GM12878 (cell line): Measurements from ENCODE around the gene FMNL2. TPM values are rescaled to one million over a fixed set of nuclear protein-coding genes. Genes with fewer than 3 reads are reported as not detected.

Experiments
- ATAC-seq: fragments of 200-7000 bp; cut with Tn5 transposase; 3 replicates; pipeline ENCODE4 v1.9.1; 2020; ENCODE audit warnings: mild to moderate bottlenecking, moderate library complexity
- BruUV-seq: library from RNA; stranded (reverse); fragments of 400-500 nt; replicated peaks from 2 replicates; lab custom pipeline; 2021; lab: Mats Ljungman, UMichigan
- CTCF ChIA-PET: fragments of 300-600 bp; sonication (Branson Sonifier 250); formaldehyde crosslinking; extraction: SDS; loops from one replicate; lab custom pipeline; 2021; ENCODE audit warnings: inconsistent platforms; lab: Yijun Ruan, JAX
- POLR2A ChIA-PET: fragments of 350-600 bp; formaldehyde crosslinking; extraction: SDS; loops from one replicate; lab custom pipeline; 2021; ENCODE audit warnings: inconsistent platforms; lab: Charles Lee
- RAD21 ChIA-PET: fragments of 300-600 bp; sonication (Branson Sonifier 250); formaldehyde crosslinking; loops from one replicate; lab custom pipeline; 2023; ENCODE audit warnings: antibody characterized with exemption; ENCODE audit not compliant: unreplicated experiment; lab: Charles Lee
- SMC1A ChIA-PET: fragments of 300-600 bp; sonication (Branson Sonifier 250); formaldehyde crosslinking; loops from one replicate; lab custom pipeline; 2023; ENCODE audit not compliant: unreplicated experiment, uncharacterized antibody; lab: Charles Lee
- DNase-seq: peaks from one replicate; pipeline ENCODE4 v3.0.0-alpha.2; 2011; ENCODE audit warnings: low read depth, low spot score
- FAIRE-seq: peaks from 3 replicates; lab custom pipeline; 2011; peaks lifted over from hg19 to GRCh38; lab: Jason Lieb, UNC
- H2AFZ ChIP-seq: 2 replicates; pipeline ENCODE4 v1.6.0; 2011; ENCODE audit warnings: low read depth, low read length, control low read depth; ENCODE audit not compliant: control insufficient read depth
- H3K27ac ChIP-seq: 2 replicates; pipeline ENCODE4 v1.5.1; 2011; ENCODE audit warnings: control low read depth; ENCODE audit not compliant: control insufficient read depth, insufficient read depth
- H3K27me3 ChIP-seq, 2 experiments: replicated peaks in 1 of 2; 2 replicates each; pipeline versions ENCODE4 v1.6.0 to v1.6.1; 2011; ENCODE audit warnings: low read length in 1 of 2; ENCODE audit not compliant: control insufficient read depth in 2 of 2, insufficient read depth in 2 of 2
- H3K36me3 ChIP-seq, 2 experiments: 2 replicates each; pipeline ENCODE4 v1.5.1; 2011; ENCODE audit warnings: low read length in 1 of 2; ENCODE audit not compliant: control insufficient read depth in 2 of 2, insufficient read depth in 2 of 2
- H3K4me1 ChIP-seq: 2 replicates; pipeline ENCODE4 v1.6.1; 2011; ENCODE audit warnings: mild to moderate bottlenecking, low read length, moderate library complexity, mixed read lengths; ENCODE audit not compliant: control insufficient read depth, insufficient read depth
- H3K4me2 ChIP-seq: 2 replicates; pipeline ENCODE4 v1.6.0; 2011; ENCODE audit warnings: control low read depth; ENCODE audit not compliant: control insufficient read depth, insufficient read depth
- H3K4me3 ChIP-seq: fragments of 200-600 bp; sonication (generic); 2 replicates; pipeline ENCODE4 v1.5.1; 2016
- H3K79me2 ChIP-seq: 2 replicates; pipeline ENCODE4 v1.6.0; 2011; ENCODE audit warnings: low read length; ENCODE audit not compliant: control insufficient read depth, insufficient read depth
- H3K9ac ChIP-seq: 2 replicates; pipeline ENCODE4 v1.8.0; 2011; ENCODE audit warnings: low read length, control low read depth, mixed read lengths; ENCODE audit not compliant: control insufficient read depth, insufficient read depth
- H3K9me3 ChIP-seq: replicated peaks from 3 replicates; pipeline ENCODE4 v1.5.1; 2011; ENCODE audit warnings: mild to moderate bottlenecking, low read length; ENCODE audit not compliant: control insufficient read depth, insufficient read depth
- H4K20me1 ChIP-seq: 2 replicates; pipeline ENCODE4 v1.6.0; 2011; ENCODE audit not compliant: control insufficient read depth, insufficient read depth
- BCLAF1 ChIP-seq: fragments of 450-650 bp; IDR thresholded peaks from 2 replicates; pipeline ENCODE4 v1.6.1; 2017; ENCODE audit warnings: antibody characterized with exemption, mild to moderate bottlenecking, moderate library complexity
- EGR1 ChIP-seq, 2 experiments: IDR thresholded peaks; 1 replicate in 1 of 2; 2 replicates in 1 of 2; pipeline ENCODE4 v1.6.1; 2011 to 2012; ENCODE audit warnings: low read depth in 2 of 2, low read length in 2 of 2, borderline replicate concordance in 1 of 2, mild to moderate bottlenecking in 1 of 2, moderate library complexity in 1 of 2
- ETV6 ChIP-seq, 2 experiments: fragments of 450-650 bp in 1 of 2; IDR thresholded peaks in 1 of 2; conservative IDR thresholded peaks in 1 of 2; 2 replicates each; pipeline ENCODE4 v1.6.1; 2014; ENCODE audit warnings: antibody characterized with exemption in 1 of 2, borderline replicate concordance in 1 of 2, low read depth in 1 of 2, mild to moderate bottlenecking in 1 of 2, moderate library complexity in 1 of 2
- FOXM1 ChIP-seq: IDR thresholded peaks from 2 replicates; pipeline ENCODE4 v1.6.1; 2012; ENCODE audit warnings: low read depth, mild to moderate bottlenecking, inconsistent platforms, low read length, moderate library complexity
- GABPA ChIP-seq: IDR thresholded peaks from 2 replicates; pipeline ENCODE4 v1.6.1; 2014; ENCODE audit warnings: antibody characterized with exemption, low read depth, mild to moderate bottlenecking, inconsistent platforms
- HSF1 ChIP-seq: fragments of 150-350 bp; IDR thresholded peaks from 2 replicates; pipeline ENCODE4 v1.6.1; 2014; ENCODE audit warnings: mild to moderate bottlenecking, low read depth, low read length
- NFYB ChIP-seq: IDR thresholded peaks from 2 replicates; pipeline ENCODE4 v1.6.1; 2011; ENCODE audit warnings: low read depth, mild to moderate bottlenecking, low read length, improper control_type of control experiment, moderate library complexity; ENCODE audit not compliant: insufficient read depth
- PAX5 ChIP-seq: IDR thresholded peaks from 2 replicates; pipeline ENCODE4 v1.6.1; 2011; ENCODE audit warnings: low read depth, low read length, borderline replicate concordance
- RAD21 ChIP-seq: IDR thresholded peaks from 2 replicates; pipeline ENCODE4 v1.6.1; 2011; ENCODE audit warnings: mild to moderate bottlenecking, low read depth, low read length, moderate library complexity; ENCODE audit not compliant: insufficient read depth
- RB1 ChIP-seq: fragments of 450-650 bp; formaldehyde crosslinking; IDR thresholded peaks from 2 replicates; pipeline ENCODE4 v1.6.1; 2017; ENCODE audit warnings: mild to moderate bottlenecking, borderline replicate concordance
- STAT3 ChIP-seq: IDR thresholded peaks from 2 replicates; pipeline ENCODE4 v1.6.1; 2011; ENCODE audit warnings: low read depth, low read length, improper control_type of control experiment
- ZBTB33 ChIP-seq: fragments of 450-650 bp; IDR thresholded peaks from 2 replicates; pipeline ENCODE4 v1.6.1; 2017; ENCODE audit warnings: mild to moderate bottlenecking
- ZBTB4 ChIP-seq: fragments of 450-650 bp; formaldehyde crosslinking; IDR thresholded peaks from 2 replicates; pipeline ENCODE4 v1.4.0; 2022; ENCODE audit warnings: mild to moderate bottlenecking, moderate library complexity
- WGBS: methylation state at CpG from one replicate; pipeline ENCODE4 v1.1.6; 2016; ENCODE audit warnings: low lambda C conversion rate; ENCODE audit not compliant: insufficient replicate concordance, insufficient coverage; ENCODE audit errors: missing lambda C conversion rate; 5-methylcytosine and 5-hydroxymethylcytosine counted together
- in situ Hi-C: fragments of 300-500 bp; cut with MboI; formaldehyde crosslinking; loops from 9 replicates; pipeline ENCODE4 v1.14.3; 2018; ENCODE audit warnings: mixed read lengths
- intact Hi-C: fragments of 100-400 bp; cut with micrococcal nuclease; formaldehyde crosslinking; loops from one replicate; pipeline ENCODE4 v1.14.2; 2022; ENCODE audit not compliant: unreplicated experiment
- polyA plus RNA-seq, 11 experiments: library from polyadenylated mRNA; depleted of rRNA in 4 of 11; unstranded in 6 of 11; stranded (reverse) in 5 of 11; fragments of >200 nt; fragmentation: Nextera tagmentation in 4 of 11; fragmentation: Illumina TruSeq in 1 of 11; extraction: Ambion mirVana in 4 of 11; extraction: Trizol in 1 of 11; gene quantifications; 1 replicate in 1 of 11; 2 replicates in 10 of 11; pipeline versions ENCODE4 v1.2.1 to v1.2.3, GENCODE V29; 2011 to 2016; ENCODE audit warnings: inconsistent platforms in 2 of 11, missing spikeins in 2 of 11, low read depth in 1 of 11
- total RNA-seq, 4 experiments: library from RNA; depleted of rRNA in 3 of 4; stranded (reverse); fragments of >200 nt in 3 of 4; fragmentation: Illumina TruSeq in 1 of 4; extraction: Trizol in 1 of 4; gene quantifications; 2 replicates each; pipeline versions ENCODE4 v1.2.1 to v1.2.3, GENCODE V29; 2013 to 2021

The FMNL2 gene
- total and polyA plus RNA-seq, 10 of the 15 experiments (the other 5 are each of a cell fraction or from before 2014, with no cell fraction given) = 0.13 to 9.9 (median 0.35) TPM

GRCh38 chr2:152395103-152395502 lies 60.1 kb downstream of the FMNL2 start:
- no peaks in the 10 kb centered on the region for H3K9me3 ChIP-seq
- H3K27me3 ChIP-seq = no peaks in the 10 kb centered on the region
- ChIA-PET SMC1A (interaction anchor here (0.9 to 2.1 kb wide), 5 partner anchors 8 to 93 kb away, joined by 3 to 7 read pairs (median 4); no protein-coding TSS in a partner anchor), RAD21 (interaction anchor here (1.1 kb wide), 1 partner anchor 45 kb away, joined by 3 read pairs; no protein-coding TSS in a partner anchor), CTCF (interaction anchor here (1.4 kb wide), 1 partner anchor 12 kb away, joined by 5 read pairs; no protein-coding TSS in a partner anchor), POLR2A (interaction anchor here (0.6 kb wide), 1 partner anchor 73 kb away, joined by 3 read pairs; no protein-coding TSS in a partner anchor)
- FAIRE-seq (no peak), DNase-seq (no peak), ATAC-seq (no peak)
- in situ Hi-C loops (no loop called here), intact Hi-C loops (no loop called here)
- H3K4me1 ChIP-seq = no peaks in the 10 kb centered on the region
- no peaks in the 10 kb centered on the region for H3K36me3 ChIP-seq
- BruUV-seq = no TSS peak
- H3K27ac ChIP-seq = no peak overlapping the region
- H3K4me2 ChIP-seq = no peak overlapping the region
- WGBS = 50% methylated on average over 2 of the region's 2 CpGs
- H3K79me2 ChIP-seq = no peaks in the 10 kb centered on the region
- no peak overlapping the region for H3K9ac ChIP-seq
- H3K4me3 ChIP-seq = no peak overlapping the region
- H4K20me1 ChIP-seq = no peaks in the 10 kb centered on the region
- H2AFZ ChIP-seq = no peak overlapping the region
- TF ChIP-seq STAT3 = no peak
- TF ChIP-seq NFYB = no peak
- TF ChIP-seq FOXM1 = no peak
- TF ChIP-seq ZBTB4 (CRISPR knock-in tag) = no peak
- no peak for TF ChIP-seq RAD21
- TF ChIP-seq HSF1 = no peak
- no peak for TF ChIP-seq RB1
- no peak for TF ChIP-seq BCLAF1
- no peak for TF ChIP-seq PAX5
- TF ChIP-seq ETV6 (conservative IDR thresholded peaks at IDR 0.05 in 1 of 2, IDR thresholded peaks at IDR 0.05 in 1 of 2; ENCODE audit: borderline replicate concordance in 1 of 2, low read depth in 1 of 2) = no peak
- TF ChIP-seq ZBTB33 = no peak
- no peak for TF ChIP-seq EGR1 (IDR thresholded peaks at IDR 0.05; ENCODE audit: borderline replicate concordance in 1 of 2, low read depth in 2 of 2, low read length in 2 of 2)
- no peak for TF ChIP-seq GABPA
